PFSK-1 (cell line): ENCODE data around the gene KRI1.

Source experiments
- POLR2AphosphoS5 ChIP-seq: IDR thresholded peaks from 2 replicates; pipeline ENCODE4 v1.6.1; 2012; ENCODE audit warnings: low read depth, mild to moderate bottlenecking, control low read depth, low read length, moderate library complexity
- REST ChIP-seq, 2 experiments: IDR thresholded peaks; 2 replicates each; pipeline versions ENCODE4 v1.6.1 to v1.8.0; 2011 to 2012; ENCODE audit warnings: low read depth in 2 of 2, low read length in 2 of 2, control low read depth in 1 of 2, inconsistent platforms in 1 of 2, mild to moderate bottlenecking in 1 of 2, moderate library complexity in 1 of 2; ENCODE audit not compliant: insufficient read depth in 1 of 2
- SIN3A ChIP-seq: IDR thresholded peaks from 2 replicates; pipeline ENCODE4 v1.6.1; 2012; ENCODE audit warnings: mild to moderate bottlenecking, low read length, moderate library complexity, borderline replicate concordance; ENCODE audit not compliant: insufficient read depth
- TAF1 ChIP-seq: IDR thresholded peaks from 2 replicates; pipeline ENCODE4 v1.6.1; 2012; ENCODE audit warnings: low read length, control low read depth, borderline replicate concordance; ENCODE audit not compliant: insufficient read depth

DNA sequence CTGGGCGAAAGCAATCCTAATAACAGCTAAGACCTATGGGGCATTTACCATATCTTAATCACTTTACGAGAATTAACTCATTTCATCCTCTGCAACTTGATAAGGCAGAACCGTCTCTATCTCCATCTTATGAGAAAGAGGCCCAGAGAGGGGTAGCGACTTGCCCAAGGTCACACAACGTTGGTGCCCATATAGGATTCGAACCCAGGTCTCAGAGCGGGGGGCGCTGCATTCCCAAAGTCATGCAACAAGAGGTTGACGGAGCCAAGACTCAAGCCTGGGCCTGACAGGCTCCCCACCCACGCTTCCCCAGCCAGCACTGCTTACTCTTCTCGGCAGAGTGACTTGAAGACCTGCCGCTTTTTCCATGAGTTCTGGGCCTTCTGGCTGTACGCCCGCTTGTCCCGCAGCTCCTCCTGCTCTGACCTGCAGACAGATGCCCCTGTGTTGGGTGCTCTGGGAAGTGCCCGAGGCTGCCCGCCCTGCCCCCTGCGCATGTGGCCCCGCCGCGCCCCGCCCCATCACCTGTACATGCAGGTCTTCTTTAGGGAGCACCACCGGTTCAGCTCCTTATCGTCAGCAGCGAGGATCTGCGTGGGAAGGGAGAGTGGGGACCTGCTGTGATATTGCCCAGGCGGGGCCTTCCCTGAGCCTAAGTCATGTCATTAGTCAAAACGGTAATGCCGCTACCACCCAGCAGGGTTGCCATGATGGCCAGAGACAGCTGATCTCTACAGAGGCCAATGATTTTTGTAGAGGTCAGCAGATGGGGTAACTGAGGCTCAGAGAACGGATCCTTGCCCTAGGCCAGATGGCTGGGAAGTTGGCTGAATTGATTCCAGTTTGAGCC lies 10.8 kb downstream of the KRI1 start:
- TF ChIP-seq TAF1 (no peak), POLR2AphosphoS5 (no peak), REST (IDR thresholded peaks at IDR 0.05; ENCODE audit: insufficient read depth in 1 of 2, low read depth in 2 of 2, low read length in 2 of 2) (no peak), SIN3A (no peak)
